Ovary (tissue), 9 donors: ENCODE measurements around the gene GPR132. TPM values are rescaled to one million over a fixed set of nuclear protein-coding genes. Genes with fewer than 3 reads are reported as not detected.

Experiments
- DNase-seq, 5 donors: peaks; one replicate each; pipeline ENCODE4 v3.0.0-alpha.2; 2019 to 2020
- H3K27ac ChIP-seq, 2 donors: fragments of 200-600 bp; one replicate each; pipeline versions ENCODE4 v1.5.1 to v1.8.0; 2019 to 2022
- H3K27me3 ChIP-seq: fragments of 200-600 bp; one replicate; pipeline ENCODE4 v1.8.0; 2022
- H3K36me3 ChIP-seq: fragments of 200-600 bp; sonication (generic); one replicate; pipeline ENCODE4 v1.5.1; 2019
- H3K4me1 ChIP-seq: one replicate; pipeline ENCODE4 v1.8.1; 2013; ENCODE audit warnings: mild to moderate bottlenecking, moderate library complexity; ENCODE audit not compliant: insufficient read depth
- H3K4me3 ChIP-seq: fragments of 200-600 bp; sonication (generic); one replicate; pipeline ENCODE4 v1.5.1; 2017
- H3K9me3 ChIP-seq, 2 donors: fragments of 200-600 bp in 1 of 2; sonication (generic) in 1 of 2; one replicate each; pipeline versions ENCODE4 v1.5.1 to v1.8.1; 2013 to 2019; ENCODE audit warnings: mild to moderate bottlenecking in 1 of 2, moderate library complexity in 1 of 2
- CTCF ChIP-seq, 3 donors: fragments of 450-650 bp in 2 of 3; fragments of 200-600 bp in 1 of 3; IDR thresholded peaks; one replicate each; pipeline versions ENCODE4 v1.5.1 to v1.8.0; 2016 to 2022; ENCODE audit warnings: antibody characterized with exemption in 3 of 3, mild to moderate bottlenecking in 1 of 3
- EP300 ChIP-seq: sonication (generic); formaldehyde crosslinking; IDR thresholded peaks from one replicate; pipeline ENCODE4 v1.6.1; 2017; ENCODE audit warnings: antibody characterized with exemption
- POLR2A ChIP-seq: fragments of 450-650 bp; IDR thresholded peaks from one replicate; pipeline ENCODE4 v1.6.1; 2017; ENCODE audit warnings: antibody characterized with exemption, mild to moderate bottlenecking, moderate library complexity
- WGBS, 3 donors: extraction: QIAGEN DNeasy Blood & Tissue Kit in 1 of 3; methylation state at CpG; one replicate each; pipeline versions ENCODE4 v1.1.5 to v1.1.7; 2013 to 2017; 5-methylcytosine and 5-hydroxymethylcytosine counted together
- intact Hi-C, 4 donors: fragments of 100-400 bp; cut with DNase I; formaldehyde crosslinking; loops; one replicate each; pipeline versions ENCODE4 v1.11.0 to v1.15.1; 2022 to 2023
- polyA plus RNA-seq, 2 donors: library from polyadenylated mRNA; stranded (reverse); fragments of 200-250 nt in 1 of 2; fragments of 350-450 nt in 1 of 2; fragmentation: Illumina TruSeq in 1 of 2; extraction: RNeasy Lipid Tissue Mini Kit (QIAGEN cat#74804) in 1 of 2; gene quantifications; one replicate each; pipeline ENCODE4 v1.2.3, GENCODE V29; 2013 to 2014
- total RNA-seq, 7 donors: library from RNA; depleted of rRNA in 2 of 7; stranded (reverse); fragments of >200 nt in 2 of 7; fragmentation: NEBNext Ultra II Directional in 3 of 7; extraction: Animal tissue kit (Norgen Biotek cat#: 25700) in 3 of 7; gene quantifications; one replicate each; pipeline versions ENCODE4 v1.1.0 to v1.2.4, GENCODE V29; 2016 to 2023
- donor health status: DM: no; HTN: no; CAD: no; lungs with moderate emphysema.
- donor health status: DM: no; HTN: no; CAD: no.
- donor health status: Bipolar disorder and iron deficiency.
- donor health status: DM: yes; HTN: yes; CAD: no.
- donor health status: DM: no; HTN: no; CAD: no.
- donor health status: DM: yes; HTN: yes; CAD: no.

Gene GPR132
- total and polyA plus RNA-seq, 9 donors, result 0.27 to 2.0 (median 0.73) TPM

DNA sequence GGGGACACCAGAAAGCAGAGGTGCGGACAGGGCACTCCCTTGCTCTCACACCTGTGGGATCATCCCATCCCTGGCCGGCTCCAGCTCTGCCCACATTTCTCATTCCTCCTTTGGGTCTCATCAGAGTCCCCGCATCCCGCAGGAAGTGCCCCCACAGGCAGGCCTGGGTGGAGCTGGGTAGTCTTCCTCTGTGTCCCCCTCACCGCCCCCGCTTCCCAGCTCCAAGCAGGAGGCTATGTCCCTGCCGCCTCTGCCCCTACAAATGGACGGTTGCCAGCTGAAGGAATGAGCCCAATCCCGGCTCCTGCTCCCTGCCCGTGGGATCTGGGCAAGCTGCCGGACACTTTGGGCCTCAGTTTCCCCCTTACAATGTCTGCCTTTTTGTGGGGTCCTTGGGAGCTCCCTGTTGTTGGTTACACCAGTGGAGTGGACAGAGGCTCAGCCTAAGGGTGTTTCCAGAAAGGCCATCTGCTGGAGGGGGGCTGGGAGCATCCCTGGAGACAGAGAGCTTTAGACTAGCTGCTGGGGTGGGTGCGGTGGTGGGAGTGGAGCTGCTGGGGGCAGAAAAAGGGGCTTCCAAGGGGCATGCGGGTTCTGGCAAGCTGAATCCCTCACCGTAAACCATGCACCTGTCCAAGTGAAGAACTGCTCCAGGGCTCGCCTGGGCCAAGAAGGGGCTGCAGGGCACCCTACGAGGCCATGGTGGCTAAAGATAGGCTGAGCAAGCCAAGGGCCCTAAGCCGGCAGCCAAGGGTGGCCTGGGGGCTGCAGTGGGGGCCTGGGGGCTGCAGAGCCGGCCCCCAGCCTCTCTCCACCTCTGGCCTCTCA is 7.9 kb upstream of the GPR132 start:
- Histone ChIP-seq H3K36me3 (no peaks in the 10 kb centered on the region), H3K9me3 (no peaks in the 10 kb centered on the region), H3K4me3 (no peak overlapping the region), H3K27ac (no peak overlapping the region), H3K4me1 (no peaks in the 10 kb centered on the region), H3K27me3 (no peaks in the 10 kb centered on the region)
- TF ChIP-seq POLR2A (no peak), CTCF (IDR thresholded peaks at IDR 0.05) (no peak), EP300 (no peak)
- DNase-seq, result no peak
- WGBS, 3 donors, result 57 to 69% (median 66%) methylated on average over 18 of the region's 18 CpGs
- intact Hi-C loops, result no loop called here

DNA sequence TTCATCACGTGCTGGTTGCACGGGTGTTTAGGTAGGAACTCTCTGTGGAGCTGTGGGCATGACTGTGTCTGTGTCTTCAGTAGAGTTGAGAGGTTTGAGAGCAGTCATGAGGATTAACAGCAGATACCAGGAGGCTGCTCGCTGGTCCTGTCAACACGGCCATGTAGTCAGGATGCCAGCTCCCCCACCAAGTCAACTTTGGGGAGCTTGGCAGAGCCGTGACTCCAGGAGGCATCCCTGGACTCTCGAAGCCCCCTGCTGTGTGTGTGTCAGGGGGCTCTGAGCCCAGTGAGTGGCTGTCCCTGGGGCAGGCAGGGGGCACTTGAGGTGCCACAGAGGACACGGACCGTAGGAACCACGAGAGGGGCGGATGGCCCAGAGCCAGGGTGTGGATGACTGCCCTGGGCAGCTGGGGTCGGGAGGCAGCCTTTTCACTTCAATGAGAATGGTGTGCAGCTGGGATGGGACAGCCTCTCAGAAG is 7.2 kb upstream of the GPR132 start:
- no peaks in the 10 kb centered on the region for H3K27me3 ChIP-seq
- WGBS, 3 donors, result 64 to 69% (median 65%) methylated on average over 11 of the region's 11 CpGs
- TF ChIP-seq EP300, result no peak
- no peak for TF ChIP-seq POLR2A
- no peak for TF ChIP-seq CTCF (IDR thresholded peaks at IDR 0.05)
- no peak overlapping the region for H3K27ac ChIP-seq
- H3K36me3 ChIP-seq, result no peaks in the 10 kb centered on the region
- no peaks in the 10 kb centered on the region for H3K4me1 ChIP-seq
- no peak overlapping the region for H3K4me3 ChIP-seq
- H3K9me3 ChIP-seq, result no peaks in the 10 kb centered on the region
- intact Hi-C loops, result no loop called here
- DNase-seq, result no peak

DNA sequence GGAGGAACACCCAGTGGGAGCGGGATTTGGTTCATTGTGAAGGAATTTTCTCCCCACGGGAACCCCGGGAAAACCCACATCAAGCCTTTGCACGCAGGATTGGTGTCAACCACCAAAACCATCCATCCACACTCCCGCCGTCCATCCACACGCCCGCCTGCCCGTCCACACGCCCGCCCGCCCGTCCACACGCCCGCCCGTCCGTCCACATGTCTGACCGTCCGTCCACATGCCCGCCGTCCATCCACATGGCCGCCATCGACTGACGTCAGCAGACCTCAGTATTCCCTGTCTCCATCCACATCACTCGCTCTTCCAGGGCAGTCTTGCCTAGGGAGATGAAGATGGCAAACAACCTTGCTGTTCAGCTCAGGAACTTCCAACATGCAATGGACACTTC is 6.7 kb upstream of the GPR132 start:
- intact Hi-C loops, result no loop called here
- H3K27ac ChIP-seq, result no peak overlapping the region
- no peak overlapping the region for H3K4me3 ChIP-seq
- DNase-seq, result no peak
- whole genome bisulfite sequencing, 3 donors, result 85 to 90% (median 88%) methylated on average over 25 of the region's 25 CpGs
- no peaks in the 10 kb centered on the region for H3K27me3 ChIP-seq
- H3K9me3 ChIP-seq, result no peaks in the 10 kb centered on the region
- H3K4me1 ChIP-seq, result no peaks in the 10 kb centered on the region
- TF ChIP-seq CTCF (IDR thresholded peaks at IDR 0.05), result no peak
- TF ChIP-seq EP300, result no peak
- TF ChIP-seq POLR2A, result no peak
- no peaks in the 10 kb centered on the region for H3K36me3 ChIP-seq

GRCh38 chr14:105071326-105071725 is 6.1 kb upstream of the GPR132 start:
- no peak overlapping the region for H3K4me3 ChIP-seq
- intact Hi-C loops, result no loop called here
- no peaks in the 10 kb centered on the region for H3K36me3 ChIP-seq
- no peaks in the 10 kb centered on the region for H3K9me3 ChIP-seq
- no peaks in the 10 kb centered on the region for H3K4me1 ChIP-seq
- WGBS, 3 donors, result 79 to 83% (median 82%) methylated on average over 15 of the region's 15 CpGs
- no peaks in the 10 kb centered on the region for H3K27me3 ChIP-seq
- no peak for DNase-seq
- no peak overlapping the region for H3K27ac ChIP-seq
- TF ChIP-seq EP300 (no peak), POLR2A (no peak), CTCF (IDR thresholded peaks at IDR 0.05) (no peak)
